ENCODE results near the gene UNC79. TPM values are rescaled to one million over a fixed set of nuclear protein-coding genes. Genes with fewer than 3 reads are reported as not detected.

Gene UNC79
- total RNA-seq, 1 experiment from 2014 or later: not detected

DNA sequence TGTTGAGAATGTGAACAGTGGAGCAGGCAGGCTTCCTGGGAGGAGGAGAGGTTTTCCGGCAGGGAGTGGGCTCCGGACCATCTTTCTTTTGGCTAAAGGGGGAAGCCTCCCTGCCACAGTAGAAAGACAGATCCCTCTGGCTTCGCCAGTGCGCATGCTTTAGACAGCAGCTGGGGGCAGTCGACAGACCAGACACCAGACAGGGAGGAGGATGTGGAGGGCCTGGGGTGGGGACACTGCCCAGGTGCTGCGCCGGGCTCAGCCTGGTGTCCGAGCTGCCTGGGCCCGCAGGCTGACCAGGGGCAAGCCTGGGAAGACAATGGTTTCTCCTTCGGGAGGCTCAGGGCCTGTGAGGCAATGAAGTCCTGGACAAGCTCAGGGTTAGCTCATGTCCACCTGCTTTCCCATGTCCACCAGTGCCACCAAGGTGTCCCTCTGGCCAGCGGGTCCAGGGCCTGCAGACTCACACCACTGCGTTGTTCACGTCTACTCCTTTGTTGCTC is 290.3 kb downstream of the UNC79 start:
- Histone ChIP-seq H3K36me3 (ENCODE audit: low read depth, low read length) (no peaks in the 10 kb centered on the region), H3K9me3 (ENCODE audit: low read length) (no peaks in the 10 kb centered on the region), H3F3A (ENCODE audit: low read length, unreplicated experiment) (no peaks in the 10 kb centered on the region), H3K27ac (ENCODE audit: low read length) (no peak overlapping the region), H3K4me2 (ENCODE audit: low read length) (no peak overlapping the region), H4K20me1 (ENCODE audit: low read length) (no peaks in the 10 kb centered on the region), H2AFZ (ENCODE audit: low read length) (no peak overlapping the region), H3K9ac (ENCODE audit: low read length) (no peak overlapping the region), H3K9me2 (replicated peaks; ENCODE audit: low read length) (no peaks in the 10 kb centered on the region), H3K79me2 (ENCODE audit: low read length) (no peaks in the 10 kb centered on the region), H3K4me3 (ENCODE audit: low read length) (no peak overlapping the region), H3K27me3 (ENCODE audit: low read length) (peaks cover 16% of the 10 kb centered on the region), H3K4me1 (ENCODE audit: insufficient read depth, low read length) (no peaks in the 10 kb centered on the region)
- CTCF ChIA-PET: no interaction called here
- TF ChIP-seq EZH2phosphoT487 (IDR thresholded peaks at IDR 0.05; ENCODE audit: borderline replicate concordance, low read length) (no peak), EZH2 (IDR thresholded peaks at IDR 0.05; ENCODE audit: low read length, unreplicated experiment) (no peak)
- TF ChIP-seq, protein P1, sequence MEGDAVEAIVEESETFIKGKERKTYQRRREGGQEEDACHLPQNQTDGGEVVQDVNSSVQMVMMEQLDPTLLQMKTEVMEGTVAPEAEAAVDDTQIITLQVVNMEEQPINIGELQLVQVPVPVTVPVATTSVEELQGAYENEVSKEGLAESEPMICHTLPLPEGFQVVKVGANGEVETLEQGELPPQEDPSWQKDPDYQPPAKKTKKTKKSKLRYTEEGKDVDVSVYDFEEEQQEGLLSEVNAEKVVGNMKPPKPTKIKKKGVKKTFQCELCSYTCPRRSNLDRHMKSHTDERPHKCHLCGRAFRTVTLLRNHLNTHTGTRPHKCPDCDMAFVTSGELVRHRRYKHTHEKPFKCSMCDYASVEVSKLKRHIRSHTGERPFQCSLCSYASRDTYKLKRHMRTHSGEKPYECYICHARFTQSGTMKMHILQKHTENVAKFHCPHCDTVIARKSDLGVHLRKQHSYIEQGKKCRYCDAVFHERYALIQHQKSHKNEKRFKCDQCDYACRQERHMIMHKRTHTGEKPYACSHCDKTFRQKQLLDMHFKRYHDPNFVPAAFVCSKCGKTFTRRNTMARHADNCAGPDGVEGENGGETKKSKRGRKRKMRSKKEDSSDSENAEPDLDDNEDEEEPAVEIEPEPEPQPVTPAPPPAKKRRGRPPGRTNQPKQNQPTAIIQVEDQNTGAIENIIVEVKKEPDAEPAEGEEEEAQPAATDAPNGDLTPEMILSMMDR (conservative IDR thresholded peaks at IDR 0.05; ENCODE audit: low read depth, low read length): no peak
- no TSS peak for BruUV-seq (replicated peaks)
- DNase-seq (no peak), ATAC-seq (no peak)
- POLR2A ChIA-PET (ENCODE audit: unreplicated experiment): no interaction called here
- intact Hi-C loops (cut with micrococcal nuclease): no loop called here

DNA sequence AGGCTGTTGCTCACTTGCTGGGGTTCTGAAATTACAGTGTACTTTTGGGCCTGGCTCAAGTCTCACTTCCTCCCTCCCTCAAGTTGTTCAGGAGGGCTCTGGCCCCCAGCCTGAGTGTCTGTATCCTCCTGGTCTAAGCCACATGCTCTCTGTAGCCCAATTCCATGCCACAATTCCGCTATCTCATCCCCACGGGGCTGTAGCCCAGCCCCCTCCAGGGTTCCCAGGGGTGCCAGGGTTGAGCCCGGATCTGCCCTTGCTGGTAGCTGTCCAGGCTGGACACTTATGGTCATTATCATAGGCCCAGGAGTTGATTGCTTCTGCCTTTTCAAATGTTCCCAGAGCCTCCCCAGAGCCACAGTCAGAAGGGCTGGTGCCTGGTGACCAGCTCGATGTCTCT is 292.3 kb downstream of the UNC79 start:
- Histone ChIP-seq H2AFZ (ENCODE audit: low read length) (no peak overlapping the region), H3K9me3 (ENCODE audit: low read length) (no peaks in the 10 kb centered on the region), H4K20me1 (ENCODE audit: low read length) (no peaks in the 10 kb centered on the region), H3K9ac (ENCODE audit: low read length) (no peak overlapping the region), H3K27me3 (ENCODE audit: low read length) (no peaks in the 10 kb centered on the region; the same call in 1 of the 2 replicates), H3K4me2 (ENCODE audit: low read length) (no peak overlapping the region), H3K36me3 (ENCODE audit: low read depth, low read length) (no peaks in the 10 kb centered on the region), H3F3A (ENCODE audit: low read length, unreplicated experiment) (no peaks in the 10 kb centered on the region), H3K4me3 (ENCODE audit: low read length) (no peak overlapping the region), H3K79me2 (ENCODE audit: low read length) (no peaks in the 10 kb centered on the region), H3K9me2 (replicated peaks; ENCODE audit: low read length) (no peaks in the 10 kb centered on the region), H3K4me1 (ENCODE audit: insufficient read depth, low read length) (no peaks in the 10 kb centered on the region), H3K27ac (ENCODE audit: low read length) (no peak overlapping the region)
- intact Hi-C loops (cut with micrococcal nuclease): no loop called here
- ChIA-PET POLR2A (ENCODE audit: unreplicated experiment) (no interaction called here), CTCF (no interaction called here)
- DNase-seq (no peak), ATAC-seq (no peak)
- no TSS peak for BruUV-seq (replicated peaks)
- TF ChIP-seq, protein P1 (conservative IDR thresholded peaks at IDR 0.05; ENCODE audit: low read depth, low read length): no peak
- TF ChIP-seq EZH2phosphoT487 (IDR thresholded peaks at IDR 0.05; ENCODE audit: borderline replicate concordance, low read length) (no peak), EZH2 (IDR thresholded peaks at IDR 0.05; ENCODE audit: low read length, unreplicated experiment) (no peak)

DNA sequence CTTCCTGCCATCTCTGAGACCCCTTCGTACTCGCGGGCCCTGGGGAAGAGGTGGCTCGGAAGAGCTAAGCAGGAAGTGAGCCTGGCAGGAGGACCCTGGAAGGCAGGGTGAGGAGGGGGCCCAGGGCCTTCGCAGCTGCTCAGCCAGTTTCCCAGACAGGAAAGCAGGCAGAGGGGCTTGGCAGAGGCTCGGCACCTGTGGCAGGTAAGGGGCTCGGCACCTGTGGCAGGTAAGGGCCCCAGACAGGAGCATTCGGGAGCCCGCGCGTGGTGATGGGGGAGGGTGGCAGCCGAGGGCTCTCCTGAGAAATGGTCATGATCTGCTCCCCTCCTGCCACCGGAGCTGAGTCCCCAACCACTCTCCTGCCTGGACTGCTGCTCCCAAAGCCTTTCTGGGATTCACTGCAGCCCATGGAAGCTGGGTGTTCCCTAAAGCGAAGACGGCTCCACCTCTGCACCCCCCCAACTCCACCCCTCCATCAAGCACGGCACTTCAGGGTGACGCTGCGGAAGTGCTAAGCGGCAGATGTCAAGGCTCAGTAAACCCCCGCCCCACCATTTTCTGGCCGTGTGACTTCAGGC is 294.4 kb downstream of the UNC79 start:
- CTCF ChIA-PET: no interaction called here
- POLR2A ChIA-PET (ENCODE audit: unreplicated experiment): no interaction called here
- Histone ChIP-seq H3F3A (ENCODE audit: low read length, unreplicated experiment) (no peaks in the 10 kb centered on the region), H2AFZ (ENCODE audit: low read length) (no peak overlapping the region), H4K20me1 (ENCODE audit: low read length) (no peaks in the 10 kb centered on the region), H3K27ac (ENCODE audit: low read length) (no peak overlapping the region), H3K9me2 (replicated peaks; ENCODE audit: low read length) (no peaks in the 10 kb centered on the region), H3K36me3 (ENCODE audit: low read depth, low read length) (no peaks in the 10 kb centered on the region), H3K4me3 (ENCODE audit: low read length) (no peak overlapping the region), H3K4me1 (ENCODE audit: insufficient read depth, low read length) (no peaks in the 10 kb centered on the region), H3K27me3 (ENCODE audit: low read length) (no peaks in the 10 kb centered on the region), H3K79me2 (ENCODE audit: low read length) (no peaks in the 10 kb centered on the region), H3K9ac (ENCODE audit: low read length) (no peak overlapping the region), H3K4me2 (ENCODE audit: low read length) (no peak overlapping the region), H3K9me3 (ENCODE audit: low read length) (no peaks in the 10 kb centered on the region)
- TF ChIP-seq EZH2phosphoT487 (IDR thresholded peaks at IDR 0.05; ENCODE audit: borderline replicate concordance, low read length) (no peak), EZH2 (IDR thresholded peaks at IDR 0.05; ENCODE audit: low read length, unreplicated experiment) (no peak)
- TF ChIP-seq, protein P1 (conservative IDR thresholded peaks at IDR 0.05; ENCODE audit: low read depth, low read length): no peak
- ATAC-seq (no peak), DNase-seq (no peak)
- intact Hi-C loops (cut with micrococcal nuclease): no loop called here
- BruUV-seq (replicated peaks): no TSS peak

Measured in PC-3 (cell line).